Stomach (tissue), 9 donors: ENCODE results near the gene FAM110D. TPM values are rescaled to one million over a fixed set of nuclear protein-coding genes. Genes with fewer than 3 reads are reported as not detected.

Experiments
- DNase-seq, 2 donors: peaks; one replicate each; pipeline versions ENCODE4 v3.0.0 to v3.0.0-alpha.2; 2013 to 2019
- H3K27ac ChIP-seq, 5 donors: fragments of 200-600 bp in 4 of 5; sonication (generic) in 4 of 5; one replicate each; pipeline ENCODE4 v1.5.1; 2013 to 2019; ENCODE audit warnings: mild to moderate bottlenecking in 1 of 5, moderate library complexity in 1 of 5
- H3K27me3 ChIP-seq, 3 donors: fragments of 200-600 bp; sonication (generic); one replicate each; pipeline ENCODE4 v1.5.1; 2017 to 2019; ENCODE audit warnings: mixed run types in 1 of 3
- H3K36me3 ChIP-seq, 4 donors: fragments of 200-600 bp; sonication (generic); 1 replicate in 3 of 4; 2 replicates in 1 of 4; pipeline ENCODE4 v1.5.1; 2016 to 2019
- H3K4me1 ChIP-seq, 4 donors: fragments of 200-600 bp; sonication (generic); one replicate each; pipeline ENCODE4 v1.5.1; 2016 to 2019
- H3K4me3 ChIP-seq, 4 donors: fragments of 200-600 bp; sonication (generic) in 3 of 4; one replicate each; pipeline ENCODE4 v1.5.1; 2016 to 2019; ENCODE audit warnings: mild to moderate bottlenecking in 1 of 4
- H3K9me3 ChIP-seq, 4 donors: fragments of 200-600 bp; sonication (generic); one replicate each; pipeline ENCODE4 v1.5.1; 2016 to 2019
- EP300 ChIP-seq: sonication (generic); formaldehyde crosslinking; IDR thresholded peaks from one replicate; pipeline ENCODE4 v1.6.1; 2017; ENCODE audit warnings: antibody characterized with exemption
- POLR2A ChIP-seq, 4 donors: fragments of 450-650 bp; IDR thresholded peaks; one replicate each; pipeline ENCODE4 v1.6.1; 2016; ENCODE audit warnings: antibody characterized with exemption in 4 of 4, control low read depth in 2 of 4, mild to moderate bottlenecking in 1 of 4, moderate library complexity in 1 of 4
- POLR2AphosphoS5 ChIP-seq, 3 donors: sonication (generic); formaldehyde crosslinking; IDR thresholded peaks; one replicate each; pipeline ENCODE4 v1.6.1; 2016; ENCODE audit warnings: antibody characterized with exemption in 3 of 3
- WGBS, 5 donors: extraction: QIAGEN DNeasy Blood & Tissue Kit in 3 of 5; methylation state at CpG; one replicate each; pipeline versions ENCODE4 v1.1.5 to v1.1.7; 2013 to 2018; 5-methylcytosine and 5-hydroxymethylcytosine counted together
- intact Hi-C: fragments of 100-400 bp; cut with DNase I; formaldehyde crosslinking; loops from one replicate; pipeline ENCODE4 v1.15.1; 2023; ENCODE audit warnings: low total_unique reads
- polyA plus RNA-seq, 3 donors: library from polyadenylated mRNA; stranded (reverse); fragments of 200-250 nt; gene quantifications; one replicate each; pipeline ENCODE4 v1.2.3, GENCODE V29; 2013
- total RNA-seq, 5 donors: library from RNA; depleted of rRNA; stranded (reverse); fragments of >200 nt; gene quantifications; one replicate each; pipeline versions ENCODE4 v1.1.0 to v1.2.3, GENCODE V29; 2014 to 2016
- TF ChIP-seq, protein P1 (sequence below), 7 experiments: fragments of 450-650 bp in 4 of 7; fragments of 200-600 bp in 3 of 7; sonication (generic) in 3 of 7; IDR thresholded peaks; one replicate each; pipeline ENCODE4 v1.5.1; 2016 to 2019; ENCODE audit warnings: antibody characterized with exemption in 7 of 7, control low read depth in 2 of 7, mild to moderate bottlenecking in 1 of 7
- donor health status: healthy with polysubstance abuse.
- donor health status: Bipolar disorder and iron deficiency.
- donor health status: healthy.

Gene FAM110D
- total and polyA plus RNA-seq, 8 donors: 1.00 to 15.6 (median 1.4) TPM; not detected in 3

- Histone ChIP-seq H3K27ac (no peak overlapping the region), H3K27me3 (peaks cover 0 to 14% (median 5%) of the 10 kb centered on the region in 3 donors), H3K36me3 (no peaks in the 10 kb centered on the region), H3K4me3 (no peak overlapping the region), H3K4me1 (peaks cover 0 to 7% (median 3%) of the 10 kb centered on the region in 4 donors), H3K9me3 (no peaks in the 10 kb centered on the region)
- no peak for DNase-seq
- intact Hi-C loops: no loop called here
- no peak for TF ChIP-seq EP300
- TF ChIP-seq, protein P1, sequence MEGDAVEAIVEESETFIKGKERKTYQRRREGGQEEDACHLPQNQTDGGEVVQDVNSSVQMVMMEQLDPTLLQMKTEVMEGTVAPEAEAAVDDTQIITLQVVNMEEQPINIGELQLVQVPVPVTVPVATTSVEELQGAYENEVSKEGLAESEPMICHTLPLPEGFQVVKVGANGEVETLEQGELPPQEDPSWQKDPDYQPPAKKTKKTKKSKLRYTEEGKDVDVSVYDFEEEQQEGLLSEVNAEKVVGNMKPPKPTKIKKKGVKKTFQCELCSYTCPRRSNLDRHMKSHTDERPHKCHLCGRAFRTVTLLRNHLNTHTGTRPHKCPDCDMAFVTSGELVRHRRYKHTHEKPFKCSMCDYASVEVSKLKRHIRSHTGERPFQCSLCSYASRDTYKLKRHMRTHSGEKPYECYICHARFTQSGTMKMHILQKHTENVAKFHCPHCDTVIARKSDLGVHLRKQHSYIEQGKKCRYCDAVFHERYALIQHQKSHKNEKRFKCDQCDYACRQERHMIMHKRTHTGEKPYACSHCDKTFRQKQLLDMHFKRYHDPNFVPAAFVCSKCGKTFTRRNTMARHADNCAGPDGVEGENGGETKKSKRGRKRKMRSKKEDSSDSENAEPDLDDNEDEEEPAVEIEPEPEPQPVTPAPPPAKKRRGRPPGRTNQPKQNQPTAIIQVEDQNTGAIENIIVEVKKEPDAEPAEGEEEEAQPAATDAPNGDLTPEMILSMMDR (IDR thresholded peaks at IDR 0.05): no peak
- no peak for TF ChIP-seq POLR2AphosphoS5 (IDR thresholded peaks at IDR 0.05)
- no peak for TF ChIP-seq POLR2A (IDR thresholded peaks at IDR 0.05)
- 76 to 92% (median 89%) methylated on average over 3 to 11 of the region's 11 CpGs for WGBS, 5 donors
Observed at GRCh38 chr1:26197813-26198212, 38.9 kb downstream of the FAM110D start.

DNA sequence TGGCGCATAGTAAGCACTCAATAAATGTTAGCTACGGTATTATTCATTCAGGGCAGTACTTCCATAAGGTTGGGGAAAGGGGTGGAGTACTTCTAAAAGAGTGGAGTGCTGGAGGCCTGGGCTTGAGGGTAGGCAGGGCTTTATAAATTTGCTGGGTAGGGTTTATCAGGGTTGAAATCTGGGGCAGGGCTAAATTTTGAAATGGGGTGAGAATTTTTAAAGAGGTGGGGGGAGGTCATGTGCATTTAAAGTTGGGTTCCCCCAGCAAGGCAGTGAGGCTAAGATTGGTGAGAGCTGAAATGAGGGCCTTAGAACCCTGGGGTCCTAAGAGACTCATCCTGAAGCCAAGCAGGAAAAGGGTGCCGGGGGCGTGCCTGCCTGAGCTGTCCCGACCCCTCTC is 41.5 kb downstream of the FAM110D start:
- no peaks in the 10 kb centered on the region for H3K36me3 ChIP-seq
- TF ChIP-seq, protein P1 (IDR thresholded peaks at IDR 0.05): no peak
- TF ChIP-seq POLR2A (IDR thresholded peaks at IDR 0.05): no peak
- no peak for TF ChIP-seq EP300
- TF ChIP-seq POLR2AphosphoS5 (IDR thresholded peaks at IDR 0.05): no peak

GRCh38 chr1:26203642-26204318 is 44.9 kb downstream of the FAM110D start:
- no peaks in the 10 kb centered on the region for H3K36me3 ChIP-seq
- intact Hi-C loops: no loop called here
- WGBS, 5 donors: 67 to 79% (median 70%) methylated on average over 9 of the region's 9 CpGs
- H3K4me3 ChIP-seq: no peak overlapping the region
- H3K27me3 ChIP-seq: peaks cover 0 to 15% (median 2%) of the 10 kb centered on the region in 3 donors
- H3K27ac ChIP-seq: no peak overlapping the region
- peaks cover 0 to 7% (median 3%) of the 10 kb centered on the region in 4 donors for H3K4me1 ChIP-seq
- DNase-seq: no peak
- H3K9me3 ChIP-seq: no peaks in the 10 kb centered on the region
- TF ChIP-seq, protein P1 (IDR thresholded peaks at IDR 0.05): no peak
- TF ChIP-seq EP300 (no peak), POLR2A (IDR thresholded peaks at IDR 0.05) (no peak), POLR2AphosphoS5 (IDR thresholded peaks at IDR 0.05) (no peak)

More for the DNA sequence above, 41.5 kb downstream of the FAM110D start:
- DNase-seq: no peak
- Histone ChIP-seq H3K27ac (no peak overlapping the region), H3K4me3 (no peak overlapping the region), H3K4me1 (peaks cover 0 to 7% (median 3%) of the 10 kb centered on the region in 4 donors), H3K9me3 (no peaks in the 10 kb centered on the region), H3K27me3 (peaks cover 0 to 15% (median 7%) of the 10 kb centered on the region in 3 donors)
- WGBS, 5 donors: 82 to 97% (median 90%) methylated on average over 5 of the region's 5 CpGs
- intact Hi-C loops: no loop called here

- Histone ChIP-seq H3K27ac (no peak overlapping the region), H3K27me3 (no peaks in the 10 kb centered on the region), H3K9me3 (no peaks in the 10 kb centered on the region), H3K36me3 (no peaks in the 10 kb centered on the region), H3K4me1 (no peaks in the 10 kb centered on the region), H3K4me3 (no peak overlapping the region)
- no peak for DNase-seq
- intact Hi-C loops: no loop called here
- WGBS, 5 donors: 79 to 86% (median 85%) methylated on average over 5 of the region's 5 CpGs
- TF ChIP-seq POLR2AphosphoS5 (IDR thresholded peaks at IDR 0.05) (no peak), POLR2A (IDR thresholded peaks at IDR 0.05) (no peak), EP300 (no peak)
- TF ChIP-seq, protein P1 (IDR thresholded peaks at IDR 0.05): no peak
Observed at GRCh38 chr1:26210147-26210870, 51.4 kb downstream of the FAM110D start.
